A549 (cell line): ENCODE data around the gene ADAD2. TPM values are rescaled to one million over a fixed set of nuclear protein-coding genes. Genes with fewer than 3 reads are reported as not detected.

Experiments
- ATAC-seq, 2 experiments: fragments of 200-7000 bp in 1 of 2; fragments of >200 bp in 1 of 2; cut with Nextera tagmentation in 1 of 2; cut with Tn5 transposase in 1 of 2; 3 replicates each; pipeline versions ENCODE4 v1.8.0 to v1.9.1; 2018 to 2020; ENCODE audit warnings: mild to moderate bottlenecking in 1 of 2, moderate library complexity in 1 of 2
- CTCF ChIA-PET: fragments of 300-600 bp; sonication (Branson Sonifier 250); formaldehyde crosslinking; extraction: SDS; loops from one replicate; lab custom pipeline; 2021; ENCODE audit warnings: antibody characterized with exemption, inconsistent platforms; lab: Yijun Ruan, JAX
- POLR2A ChIA-PET: fragments of 350-600 bp; formaldehyde crosslinking; extraction: SDS; loops from one replicate; lab custom pipeline; 2021; ENCODE audit warnings: antibody characterized with exemption, inconsistent platforms; lab: Yijun Ruan, JAX
- DNase-seq, 2 experiments: peaks; one replicate each; pipeline versions ENCODE4 v3.0.0 to v3.0.0-alpha.2; 2011 to 2016; ENCODE audit warnings: low read depth in 1 of 2, low spot score in 1 of 2
- FAIRE-seq: peaks from 2 replicates; lab custom pipeline; 2011; peaks lifted over from hg19 to GRCh38; lab: Jason Lieb, UNC
- H3K27ac ChIP-seq, 2 experiments: fragments of >200 bp; sonication (Bioruptor Twin); formaldehyde crosslinking; 3 replicates each; pipeline ENCODE4 v1.5.1; 2016 to 2017
- H3K4me1 ChIP-seq: fragments of >200 bp; sonication (Bioruptor Twin); formaldehyde crosslinking; 3 replicates; pipeline ENCODE4 v1.6.1; 2016
- H3K4me2 ChIP-seq: fragments of >200 bp; sonication (Bioruptor Twin); formaldehyde crosslinking; 3 replicates; pipeline ENCODE4 v1.6.1; 2016
- H3K4me3 ChIP-seq: fragments of >200 bp; sonication (Bioruptor Twin); formaldehyde crosslinking; 3 replicates; pipeline ENCODE4 v1.5.1; 2016
- H3K9me3 ChIP-seq: fragments of >200 bp; sonication (Bioruptor Twin); formaldehyde crosslinking; 3 replicates; pipeline ENCODE4 v1.6.1; 2016
- BHLHE40 ChIP-seq: IDR thresholded peaks from 2 replicates; pipeline ENCODE4 v1.6.1; 2012; ENCODE audit warnings: low read depth, low read length, inconsistent platforms
- CBX2 ChIP-seq: fragments of 200-600 bp; sonication (generic); IDR thresholded peaks from 2 replicates; pipeline ENCODE4 v1.6.1; 2016; ENCODE audit warnings: low read depth, mild to moderate bottlenecking, borderline replicate concordance
- CBX8 ChIP-seq: fragments of 200-600 bp; sonication (generic); IDR thresholded peaks from 2 replicates; pipeline ENCODE4 v1.6.1; 2016
- CEBPB ChIP-seq, 2 experiments: fragments of >200 bp in 1 of 2; sonication (Bioruptor Twin) in 1 of 2; formaldehyde crosslinking in 1 of 2; IDR thresholded peaks; 2 replicates each; pipeline ENCODE4 v1.6.1; 2012 to 2016
- ESRRA ChIP-seq: fragments of 150-350 bp; IDR thresholded peaks from 2 replicates; pipeline ENCODE4 v1.6.1; 2014; ENCODE audit warnings: mild to moderate bottlenecking, low read length, borderline replicate concordance
- FOSB ChIP-seq: fragments of 250-450 bp; sonication (Bioruptor Pico); IDR thresholded peaks from 2 replicates; pipeline ENCODE4 v1.5.0; 2020; ENCODE audit warnings: mild to moderate bottlenecking, moderate library complexity
- FOXS1 ChIP-seq: fragments of 250-450 bp; sonication (Bioruptor Pico); IDR thresholded peaks from 2 replicates; pipeline ENCODE4 v1.5.0; 2020; ENCODE audit warnings: mild to moderate bottlenecking, moderate library complexity
- HOXB5 ChIP-seq: fragments of 250-450 bp; sonication (Bioruptor Pico); IDR thresholded peaks from 2 replicates; pipeline ENCODE4 v1.5.0; 2020; ENCODE audit warnings: mild to moderate bottlenecking, moderate library complexity
- JUN ChIP-seq, 2 experiments: fragments of >200 bp; sonication (Bioruptor Twin); formaldehyde crosslinking; IDR thresholded peaks; 2 replicates in 1 of 2; 3 replicates in 1 of 2; pipeline ENCODE4 v1.6.1; 2016 to 2017
- JUNB ChIP-seq: fragments of >200 bp; sonication (Bioruptor Twin); formaldehyde crosslinking; IDR thresholded peaks from 2 replicates; pipeline ENCODE4 v1.6.1; 2016
- KDM1A ChIP-seq: fragments of 200-600 bp; sonication (generic); IDR thresholded peaks from 2 replicates; pipeline ENCODE4 v1.6.1; 2016; ENCODE audit warnings: low read depth, mild to moderate bottlenecking
- MAX ChIP-seq: IDR thresholded peaks from 2 replicates; pipeline ENCODE4 v1.6.1; 2012
- NFE2L2 ChIP-seq: fragments of 150-350 bp; conservative IDR thresholded peaks from 2 replicates; pipeline ENCODE4 v1.6.1; 2014; ENCODE audit warnings: low read length
- NR3C1 ChIP-seq: fragments of >200 bp; sonication (Bioruptor Twin); formaldehyde crosslinking; IDR thresholded peaks from 3 replicates; pipeline ENCODE4 v1.6.1; 2017
- POLR2AphosphoS2 ChIP-seq: conservative IDR thresholded peaks from 2 replicates; pipeline ENCODE4 v1.6.1; 2012; ENCODE audit warnings: low read length, improper control_type of control experiment, inconsistent platforms
- RARB ChIP-seq: fragments of 250-450 bp; sonication (Bioruptor Pico); IDR thresholded peaks from 2 replicates; pipeline ENCODE4 v1.8.0; 2021; ENCODE audit warnings: mild to moderate bottlenecking, moderate library complexity
- REST ChIP-seq: fragments of 200-600 bp; sonication (generic); IDR thresholded peaks from 2 replicates; pipeline ENCODE4 v1.6.1; 2016; ENCODE audit warnings: antibody characterized with exemption, mild to moderate bottlenecking, moderate library complexity
- SMC3 ChIP-seq: fragments of >200 bp; sonication (Bioruptor Twin); formaldehyde crosslinking; IDR thresholded peaks from 3 replicates; pipeline ENCODE4 v1.6.1; 2018; ENCODE audit warnings: inconsistent platforms
- SREBF2 ChIP-seq: fragments of 450-650 bp; IDR thresholded peaks from 2 replicates; pipeline ENCODE4 v1.6.1; 2014; ENCODE audit warnings: mild to moderate bottlenecking, moderate library complexity
- ZC3H11A ChIP-seq: fragments of 450-650 bp; IDR thresholded peaks from 2 replicates; pipeline ENCODE4 v1.6.1; 2014; ENCODE audit warnings: antibody characterized with exemption, mild to moderate bottlenecking
- ZNF302 ChIP-seq: fragments of 250-450 bp; sonication (Bioruptor Pico); IDR thresholded peaks from 2 replicates; pipeline ENCODE4 v1.9.0; 2021; ENCODE audit warnings: inconsistent platforms, mild to moderate bottlenecking, moderate library complexity
- WGBS: methylation state at CpG from one replicate; pipeline ENCODE4 v1.1.6; 2017; ENCODE audit errors: missing lambda C conversion rate; 5-methylcytosine and 5-hydroxymethylcytosine counted together
- polyA plus RNA-seq, 4 experiments: library from polyadenylated mRNA; depleted of rRNA in 3 of 4; stranded (reverse); fragments of >200 nt; fragmentation: RNase III in 1 of 4; extraction: RNeasy Plus Mini Kit Qiagen cat#74134 plus additional on column Dnase treatment in 1 of 4; gene quantifications; 2 replicates in 3 of 4; 3 replicates in 1 of 4; pipeline ENCODE4 v1.2.3, GENCODE V29; 2011 to 2017
- TF ChIP-seq, protein P1 (sequence below): fragments of >200 bp; sonication (Bioruptor Twin); formaldehyde crosslinking; IDR thresholded peaks from 3 replicates; pipeline ENCODE4 v1.5.1; 2016

ADAD2 gene
- polyA plus RNA-seq, 2 of the 4 experiments (the other 2 are of a cell fraction): not detected

DNA sequence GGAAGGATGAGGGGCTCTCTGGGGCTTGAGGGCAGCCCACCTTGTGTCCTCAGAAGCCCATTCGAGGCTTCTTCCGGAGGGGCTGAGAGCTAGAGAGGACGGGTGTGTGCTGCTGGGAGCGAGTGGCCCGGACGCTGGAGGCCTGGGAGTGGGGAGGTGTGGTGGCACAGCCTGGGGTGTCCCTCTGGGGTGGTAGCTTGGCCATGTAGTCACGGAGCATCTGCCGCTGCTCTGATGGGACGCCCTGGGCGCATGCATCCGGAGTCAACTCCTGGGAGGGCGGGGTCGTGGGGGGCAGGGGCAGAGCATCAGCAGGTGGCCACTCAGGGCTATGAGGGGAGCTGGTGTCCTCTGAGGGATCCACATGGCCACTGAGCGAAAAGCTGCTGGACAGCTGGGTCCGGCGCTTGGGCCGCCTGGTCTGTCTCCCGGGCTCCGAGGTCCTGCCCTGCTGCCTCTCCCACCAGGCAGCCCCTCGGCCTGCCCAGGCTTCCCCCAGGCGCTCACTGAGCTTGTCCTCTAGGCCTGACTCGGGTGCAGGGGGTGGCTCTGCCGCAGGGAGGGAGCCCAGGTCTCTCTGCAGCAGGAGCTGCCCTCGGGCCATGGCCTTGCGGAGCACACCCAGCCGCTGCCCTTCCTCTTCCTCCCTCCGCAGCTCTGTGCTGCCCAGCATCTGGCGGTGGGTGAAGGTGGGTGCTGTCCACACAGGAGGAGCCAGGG lies 11.9 kb upstream of the ADAD2 start (continued):
- TF ChIP-seq, protein P1, sequence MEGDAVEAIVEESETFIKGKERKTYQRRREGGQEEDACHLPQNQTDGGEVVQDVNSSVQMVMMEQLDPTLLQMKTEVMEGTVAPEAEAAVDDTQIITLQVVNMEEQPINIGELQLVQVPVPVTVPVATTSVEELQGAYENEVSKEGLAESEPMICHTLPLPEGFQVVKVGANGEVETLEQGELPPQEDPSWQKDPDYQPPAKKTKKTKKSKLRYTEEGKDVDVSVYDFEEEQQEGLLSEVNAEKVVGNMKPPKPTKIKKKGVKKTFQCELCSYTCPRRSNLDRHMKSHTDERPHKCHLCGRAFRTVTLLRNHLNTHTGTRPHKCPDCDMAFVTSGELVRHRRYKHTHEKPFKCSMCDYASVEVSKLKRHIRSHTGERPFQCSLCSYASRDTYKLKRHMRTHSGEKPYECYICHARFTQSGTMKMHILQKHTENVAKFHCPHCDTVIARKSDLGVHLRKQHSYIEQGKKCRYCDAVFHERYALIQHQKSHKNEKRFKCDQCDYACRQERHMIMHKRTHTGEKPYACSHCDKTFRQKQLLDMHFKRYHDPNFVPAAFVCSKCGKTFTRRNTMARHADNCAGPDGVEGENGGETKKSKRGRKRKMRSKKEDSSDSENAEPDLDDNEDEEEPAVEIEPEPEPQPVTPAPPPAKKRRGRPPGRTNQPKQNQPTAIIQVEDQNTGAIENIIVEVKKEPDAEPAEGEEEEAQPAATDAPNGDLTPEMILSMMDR: no peak
- no peak for TF ChIP-seq NR3C1
- no peak for TF ChIP-seq SREBF2
- no peak for TF ChIP-seq FOSB
- TF ChIP-seq BHLHE40: no peak

DNA sequence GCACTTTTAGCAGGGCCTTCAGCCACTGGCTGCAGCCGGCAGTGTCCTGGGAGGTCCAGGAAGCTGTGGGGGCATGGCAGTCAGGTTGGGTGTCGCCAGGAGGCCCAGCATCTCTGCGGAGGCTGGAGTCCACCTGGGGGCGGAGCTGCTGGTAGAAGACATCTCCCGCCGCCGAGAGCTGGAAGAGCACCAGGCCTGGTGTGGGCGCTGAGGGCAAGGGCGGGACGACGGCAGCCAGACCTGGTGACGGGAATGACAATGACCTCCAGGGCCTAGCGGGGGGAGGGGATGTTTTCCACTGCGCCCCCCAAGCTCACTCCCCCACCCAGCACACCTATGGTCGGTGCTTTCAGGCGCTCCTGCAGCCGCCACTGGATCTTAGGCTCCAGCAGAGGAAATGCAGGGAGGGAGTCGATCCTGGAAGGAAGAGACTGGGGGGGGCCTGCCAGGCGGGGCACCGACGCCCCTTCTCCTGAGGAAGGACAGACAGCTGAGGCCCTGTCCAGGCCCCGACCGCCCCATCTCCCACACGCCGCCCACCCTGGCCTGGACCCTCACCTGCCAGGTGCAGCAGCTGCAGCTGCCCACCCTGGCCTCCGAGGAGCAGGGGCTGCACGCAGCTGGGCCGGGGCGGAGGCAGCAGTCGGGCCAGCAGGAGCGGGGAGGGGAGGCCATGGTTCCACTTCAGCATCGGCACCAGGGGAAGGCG lies 11.2 kb upstream of the ADAD2 start:
- no peak for ATAC-seq
- Histone ChIP-seq H3K9me3 (no peaks in the 10 kb centered on the region), H3K27ac (no peak overlapping the region), H3K4me1 (peaks cover 29% of the 10 kb centered on the region), H3K4me3 (no peak overlapping the region), H3K4me2 (no peak overlapping the region)
- no peak for FAIRE-seq
- ChIA-PET CTCF (interaction anchor here (1.1 to 11.7 kb wide), 8 partner anchors 10 to 304 kb away, joined by 3 to 92 read pairs (median 7); partner anchors contain the start of gene MBTPS1), POLR2A (no interaction called here)
- DNase-seq: no peak
- WGBS: 85% methylated on average over 30 of the region's 33 CpGs
- no peak for TF ChIP-seq HOXB5
- no peak for TF ChIP-seq FOXS1 (CRISPR knock-in tag)
- TF ChIP-seq, all 56 proteins: peak for 0

GRCh38 chr16:84180519-84181140 lies 10.3 kb upstream of the ADAD2 start:
- Histone ChIP-seq H3K4me2 (no peak overlapping the region), H3K4me3 (no peak overlapping the region), H3K4me1 (peaks cover 27% of the 10 kb centered on the region), H3K9me3 (no peaks in the 10 kb centered on the region), H3K27ac (no peak overlapping the region)
- ChIA-PET CTCF (interaction anchor here (0.9 to 11.7 kb wide), 5 partner anchors 31 to 303 kb away, joined by 3 to 92 read pairs (median 8); partner anchors contain the start of gene MBTPS1), POLR2A (no interaction called here)
- DNase-seq (no peak), FAIRE-seq (no peak), ATAC-seq (no peak)
- WGBS: 89% methylated on average over 14 of the region's 21 CpGs
- TF ChIP-seq SMC3 (no peak), ZNF302 (CRISPR knock-in tag) (no peak), KDM1A (no peak), CBX8 (no peak), ZC3H11A (no peak), BHLHE40 (no peak), POLR2AphosphoS2 (no peak), RARB (no peak), CEBPB (IDR thresholded peaks at IDR 0.05) (no peak), ESRRA (no peak), CBX2 (no peak), NFE2L2 (no peak), REST (no peak), JUN (IDR thresholded peaks at IDR 0.05) (no peak), MAX (no peak), JUNB (no peak)
